ENCODE data around the gene BSND. TPM values are rescaled to one million over a fixed set of nuclear protein-coding genes. Genes with fewer than 3 reads are reported as not detected.

BSND gene
- total RNA-seq, 2 experiments from 2014 or later: not detected

- ATAC-seq (no peak), DNase-seq (no peak)
- Mint-ChIP-seq H3K4me1 (ENCODE audit: low read depth) (peaks cover 2% of the 10 kb centered on the region), H3K4me3 (no peak overlapping the region), H3K36me3 (ENCODE audit: low read depth) (no peaks in the 10 kb centered on the region), H3K27me3 (peaks cover 21% of the 10 kb centered on the region), H3K27ac (no peak overlapping the region), H3K9me3 (no peaks in the 10 kb centered on the region)
- ChIA-PET CTCF (interaction anchor here (1.0 to 2.9 kb wide), 4 partner anchors 8 to 39 kb away, joined by 4 to 10 read pairs (median 6); no protein-coding TSS in a partner anchor), POLR2A (interaction anchor here (0.8 kb wide), 1 partner anchor 11 kb away, joined by 3 read pairs; no protein-coding TSS in a partner anchor)
- intact Hi-C loops (cut with micrococcal nuclease): no loop called here
- no peak for TF ChIP-seq CTCF (IDR thresholded peaks at IDR 0.05)
Measured at GRCh38 chr1:54984131-54984842, 14.4 kb upstream of the BSND start.

- H3K9me3 Mint-ChIP-seq: no peaks in the 10 kb centered on the region
- CTCF ChIA-PET: interaction anchor here (1.1 to 3.1 kb wide), 4 partner anchors 11 to 41 kb away, joined by 4 to 13 read pairs (median 8); no protein-coding TSS in a partner anchor
- H3K27ac Mint-ChIP-seq: no peak overlapping the region
- intact Hi-C loops (cut with micrococcal nuclease): no loop called here
- POLR2A ChIA-PET: no interaction called here
- H3K4me3 Mint-ChIP-seq: no peak overlapping the region
- DNase-seq (no peak), ATAC-seq (no peak)
- no peaks in the 10 kb centered on the region for H3K36me3 Mint-ChIP-seq (ENCODE audit: low read depth)
- peaks cover 2% of the 10 kb centered on the region for H3K4me1 Mint-ChIP-seq (ENCODE audit: low read depth)
- peaks cover 16% of the 10 kb centered on the region for H3K27me3 Mint-ChIP-seq
- TF ChIP-seq CTCF (IDR thresholded peaks at IDR 0.05): no peak
Measured at GRCh38 chr1:54985556-54985955, 13.2 kb upstream of the BSND start.

- DNase-seq (no peak), ATAC-seq (no peak)
- H3K4me3 Mint-ChIP-seq: no peak overlapping the region
- CTCF ChIA-PET: interaction anchor here (0.8 to 3.1 kb wide), 4 partner anchors 10 to 59 kb away, joined by 3 to 13 read pairs (median 7); no protein-coding TSS in a partner anchor
- POLR2A ChIA-PET: no interaction called here
- no peaks in the 10 kb centered on the region for H3K9me3 Mint-ChIP-seq
- peaks cover 15% of the 10 kb centered on the region for H3K27me3 Mint-ChIP-seq
- peaks cover 1% of the 10 kb centered on the region for H3K4me1 Mint-ChIP-seq (ENCODE audit: low read depth)
- intact Hi-C loops (cut with micrococcal nuclease): no loop called here
- no peak for TF ChIP-seq CTCF (IDR thresholded peaks at IDR 0.05)
- no peaks in the 10 kb centered on the region for H3K36me3 Mint-ChIP-seq (ENCODE audit: low read depth)
- H3K27ac Mint-ChIP-seq: no peak overlapping the region
Measured at GRCh38 chr1:54986025-54986424, 12.7 kb upstream of the BSND start.

GRCh38 chr1:54986533-54986932, 12.2 kb upstream of the BSND start:
- Mint-ChIP-seq H3K36me3 (ENCODE audit: low read depth) (no peaks in the 10 kb centered on the region), H3K27ac (no peak overlapping the region), H3K27me3 (peaks cover 9% of the 10 kb centered on the region), H3K4me3 (no peak overlapping the region), H3K9me3 (no peaks in the 10 kb centered on the region), H3K4me1 (ENCODE audit: low read depth) (no peaks in the 10 kb centered on the region)
- no peak for TF ChIP-seq CTCF (IDR thresholded peaks at IDR 0.05)
- DNase-seq: no peak
- ChIA-PET CTCF (interaction anchor here (0.8 to 3.1 kb wide), 4 partner anchors 10 to 58 kb away, joined by 3 to 13 read pairs (median 7); no protein-coding TSS in a partner anchor), POLR2A (no interaction called here)
- intact Hi-C loops (cut with micrococcal nuclease): no loop called here
- ATAC-seq: no peak

GRCh38 chr1:54987427-54987826, 11.3 kb upstream of the BSND start:
- H3K4me3 Mint-ChIP-seq: no peak overlapping the region
- no peak for DNase-seq
- no peak overlapping the region for H3K27ac Mint-ChIP-seq
- TF ChIP-seq CTCF (IDR thresholded peaks at IDR 0.05): no peak
- POLR2A ChIA-PET: no interaction called here
- intact Hi-C loops (cut with micrococcal nuclease): no loop called here
- no peaks in the 10 kb centered on the region for H3K9me3 Mint-ChIP-seq
- CTCF ChIA-PET: interaction anchor here (1.4 to 3.1 kb wide), 2 partner anchors 9 to 42 kb away, joined by 5 to 13 read pairs; no protein-coding TSS in a partner anchor
- no peaks in the 10 kb centered on the region for H3K4me1 Mint-ChIP-seq (ENCODE audit: low read depth)
- ATAC-seq: no peak
- H3K27me3 Mint-ChIP-seq: peaks cover 3% of the 10 kb centered on the region
- H3K36me3 Mint-ChIP-seq (ENCODE audit: low read depth): no peaks in the 10 kb centered on the region

Measured in activated CD8-positive, alpha-beta T cell treated with anti-CD3 and anti-CD28 coated beads for 36 hours (primary cell).